ENCODE measurements around the gene KIRREL3. TPM values are rescaled to one million over a fixed set of nuclear protein-coding genes. Genes with fewer than 3 reads are reported as not detected.

The KIRREL3 gene
- polyA plus RNA-seq, 1 of the 3 experiments (the other 2 are of a cell fraction) = 3.7 TPM

DNA sequence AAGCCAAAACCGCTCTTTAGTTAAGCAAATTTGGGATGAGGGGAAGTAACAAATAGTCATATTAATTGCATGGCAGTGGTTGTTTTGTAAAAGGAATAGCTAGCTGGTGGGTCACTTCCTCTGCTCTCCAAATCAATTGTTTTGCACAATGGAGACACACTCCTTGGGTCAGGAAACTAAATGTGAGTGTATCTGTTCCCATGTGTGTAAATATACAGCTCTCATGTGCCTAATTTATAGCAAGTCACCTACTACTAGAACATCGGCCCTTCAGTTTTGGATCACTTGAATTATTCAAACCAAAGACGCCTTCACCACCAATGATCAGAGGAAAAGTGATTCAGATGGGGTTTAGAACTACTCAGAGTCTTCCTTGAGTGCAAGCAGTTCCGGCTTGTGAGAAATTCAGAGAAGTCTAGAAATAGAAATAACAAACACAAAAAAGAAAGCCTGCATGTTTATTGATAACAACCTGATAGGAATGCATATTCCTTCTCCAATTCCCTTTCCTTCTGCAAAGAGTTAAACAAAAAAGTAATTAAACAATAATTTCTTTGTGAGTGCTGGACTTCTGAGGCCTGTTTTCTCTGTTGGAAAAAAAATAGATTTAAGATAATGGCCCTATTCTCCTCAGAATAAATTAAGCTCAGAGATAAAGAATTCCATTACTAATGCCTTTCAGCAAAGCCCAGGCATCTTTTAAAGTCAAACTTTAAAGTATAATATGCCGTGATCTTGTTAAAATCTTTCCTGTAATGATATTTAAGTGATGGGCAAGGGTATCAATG, 100.4 kb downstream of the KIRREL3 start:
- Histone ChIP-seq H3K36me3 (replicated peaks in 1 of 2; ENCODE audit: control insufficient read depth in 1 of 2, insufficient read depth in 2 of 2, low read length in 1 of 2) (peaks cover 0 to 3% of the 10 kb centered on the region in 2 experiments), H2AFZ (ENCODE audit: low read depth) (no peak overlapping the region), H3F3A (replicated peaks; ENCODE audit: insufficient read depth) (peaks cover 6% of the 10 kb centered on the region), H3K27me3 (ENCODE audit: insufficient read depth) (no peaks in the 10 kb centered on the region), H3K4me2 (no peak overlapping the region), H3K4me3 (ENCODE audit: low read depth in 2 of 2, low read length in 1 of 2) (no peak overlapping the region), H3K9me2 (no peaks in the 10 kb centered on the region), H3K4me1 (ENCODE audit: control insufficient read depth in 1 of 2, insufficient read depth in 2 of 2, low read depth in 1 of 2, low read length in 1 of 2) (no peaks in the 10 kb centered on the region), H3K9me3 (no peaks in the 10 kb centered on the region), H4K20me1 (ENCODE audit: insufficient read depth) (no peaks in the 10 kb centered on the region), H3K79me2 (ENCODE audit: insufficient read depth) (no peaks in the 10 kb centered on the region), H3K9ac (no peak overlapping the region), H3K27ac (ENCODE audit: low read depth in 2 of 2, low read length in 1 of 2) (no peak overlapping the region)
- DNase-seq = no peak
- 86% methylated on average over 5 of the region's 5 CpGs for WGBS (ENCODE audit: low lambda C conversion rate)
- TF ChIP-seq SMC3 (IDR thresholded peaks at IDR 0.05; ENCODE audit: low read depth, low read length) (no peak), TEAD4 (IDR thresholded peaks at IDR 0.05; ENCODE audit: borderline replicate concordance, insufficient read depth) (no peak), GATA2 (CRISPR knock-in tag; IDR thresholded peaks at IDR 0.05) (no peak), RAD21 (IDR thresholded peaks at IDR 0.05; ENCODE audit: low read length) (no peak), FOXM1 (IDR thresholded peaks at IDR 0.05; ENCODE audit: low read depth) (no peak), EZH2phosphoT487 (IDR thresholded peaks at IDR 0.05; ENCODE audit: borderline replicate concordance, low read depth) (no peak), CHD2 (IDR thresholded peaks at IDR 0.05; ENCODE audit: low read length, partially characterized antibody) (no peak), RXRA (IDR thresholded peaks at IDR 0.05; ENCODE audit: borderline replicate concordance, low read depth) (no peak), GABPA (IDR thresholded peaks at IDR 0.05; ENCODE audit: low read depth) (no peak)
- TF ChIP-seq, protein P1, sequence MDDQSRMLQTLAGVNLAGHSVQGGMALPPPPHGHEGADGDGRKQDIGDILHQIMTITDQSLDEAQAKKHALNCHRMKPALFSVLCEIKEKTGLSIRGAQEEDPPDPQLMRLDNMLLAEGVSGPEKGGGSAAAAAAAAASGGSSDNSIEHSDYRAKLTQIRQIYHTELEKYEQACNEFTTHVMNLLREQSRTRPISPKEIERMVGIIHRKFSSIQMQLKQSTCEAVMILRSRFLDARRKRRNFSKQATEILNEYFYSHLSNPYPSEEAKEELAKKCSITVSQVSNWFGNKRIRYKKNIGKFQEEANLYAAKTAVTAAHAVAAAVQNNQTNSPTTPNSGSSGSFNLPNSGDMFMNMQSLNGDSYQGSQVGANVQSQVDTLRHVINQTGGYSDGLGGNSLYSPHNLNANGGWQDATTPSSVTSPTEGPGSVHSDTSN (IDR thresholded peaks at IDR 0.05) = no peak
- CTCF ChIA-PET = interaction anchor here (0.6 to 1.4 kb wide), 3 partner anchors 9 to 90 kb away, joined by 3 to 4 read pairs (median 3); no protein-coding TSS in a partner anchor
- POLR2A ChIA-PET = no interaction called here

DNA sequence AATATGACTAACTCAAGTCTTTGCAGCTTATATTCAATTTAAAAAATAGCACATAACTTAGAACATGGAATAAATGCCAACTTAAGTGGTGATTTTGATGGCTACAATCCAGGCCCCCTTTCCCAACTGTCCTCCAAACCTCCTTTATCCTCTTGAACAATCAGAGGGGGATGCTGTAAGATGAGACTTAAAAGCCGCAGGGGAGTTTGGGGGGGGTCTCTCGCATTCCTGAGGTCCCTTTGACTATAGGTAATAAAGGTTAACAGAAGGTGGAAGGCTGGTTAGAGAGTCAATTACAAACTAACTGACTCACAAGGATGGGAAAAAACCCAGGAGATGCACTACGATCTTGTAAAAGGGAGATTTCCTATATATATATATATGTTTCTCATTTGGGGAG, 101.8 kb downstream of the KIRREL3 start:
- no peak for TF ChIP-seq RCOR1 (IDR thresholded peaks at IDR 0.05; ENCODE audit: low read length)
- no peak for TF ChIP-seq FOSL2 (IDR thresholded peaks at IDR 0.05; ENCODE audit: borderline replicate concordance, low read depth)
- TF ChIP-seq, protein P2, sequence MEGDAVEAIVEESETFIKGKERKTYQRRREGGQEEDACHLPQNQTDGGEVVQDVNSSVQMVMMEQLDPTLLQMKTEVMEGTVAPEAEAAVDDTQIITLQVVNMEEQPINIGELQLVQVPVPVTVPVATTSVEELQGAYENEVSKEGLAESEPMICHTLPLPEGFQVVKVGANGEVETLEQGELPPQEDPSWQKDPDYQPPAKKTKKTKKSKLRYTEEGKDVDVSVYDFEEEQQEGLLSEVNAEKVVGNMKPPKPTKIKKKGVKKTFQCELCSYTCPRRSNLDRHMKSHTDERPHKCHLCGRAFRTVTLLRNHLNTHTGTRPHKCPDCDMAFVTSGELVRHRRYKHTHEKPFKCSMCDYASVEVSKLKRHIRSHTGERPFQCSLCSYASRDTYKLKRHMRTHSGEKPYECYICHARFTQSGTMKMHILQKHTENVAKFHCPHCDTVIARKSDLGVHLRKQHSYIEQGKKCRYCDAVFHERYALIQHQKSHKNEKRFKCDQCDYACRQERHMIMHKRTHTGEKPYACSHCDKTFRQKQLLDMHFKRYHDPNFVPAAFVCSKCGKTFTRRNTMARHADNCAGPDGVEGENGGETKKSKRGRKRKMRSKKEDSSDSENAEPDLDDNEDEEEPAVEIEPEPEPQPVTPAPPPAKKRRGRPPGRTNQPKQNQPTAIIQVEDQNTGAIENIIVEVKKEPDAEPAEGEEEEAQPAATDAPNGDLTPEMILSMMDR (IDR thresholded peaks at IDR 0.05) = no peak
- TF ChIP-seq, protein P3, sequence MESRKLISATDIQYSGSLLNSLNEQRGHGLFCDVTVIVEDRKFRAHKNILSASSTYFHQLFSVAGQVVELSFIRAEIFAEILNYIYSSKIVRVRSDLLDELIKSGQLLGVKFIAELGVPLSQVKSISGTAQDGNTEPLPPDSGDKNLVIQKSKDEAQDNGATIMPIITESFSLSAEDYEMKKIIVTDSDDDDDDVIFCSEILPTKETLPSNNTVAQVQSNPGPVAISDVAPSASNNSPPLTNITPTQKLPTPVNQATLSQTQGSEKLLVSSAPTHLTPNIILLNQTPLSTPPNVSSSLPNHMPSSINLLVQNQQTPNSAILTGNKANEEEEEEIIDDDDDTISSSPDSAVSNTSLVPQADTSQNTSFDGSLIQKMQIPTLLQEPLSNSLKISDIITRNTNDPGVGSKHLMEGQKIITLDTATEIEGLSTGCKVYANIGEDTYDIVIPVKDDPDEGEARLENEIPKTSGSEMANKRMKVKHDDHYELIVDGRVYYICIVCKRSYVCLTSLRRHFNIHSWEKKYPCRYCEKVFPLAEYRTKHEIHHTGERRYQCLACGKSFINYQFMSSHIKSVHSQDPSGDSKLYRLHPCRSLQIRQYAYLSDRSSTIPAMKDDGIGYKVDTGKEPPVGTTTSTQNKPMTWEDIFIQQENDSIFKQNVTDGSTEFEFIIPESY (IDR thresholded peaks at IDR 0.05; ENCODE audit: borderline replicate concordance, low read depth) = no peak
- TF ChIP-seq NFIC (IDR thresholded peaks at IDR 0.05; ENCODE audit: borderline replicate concordance) = no peak
- no peak for TF ChIP-seq YY1 (IDR thresholded peaks at IDR 0.05; ENCODE audit: low read depth)
- TF ChIP-seq, protein P4, sequence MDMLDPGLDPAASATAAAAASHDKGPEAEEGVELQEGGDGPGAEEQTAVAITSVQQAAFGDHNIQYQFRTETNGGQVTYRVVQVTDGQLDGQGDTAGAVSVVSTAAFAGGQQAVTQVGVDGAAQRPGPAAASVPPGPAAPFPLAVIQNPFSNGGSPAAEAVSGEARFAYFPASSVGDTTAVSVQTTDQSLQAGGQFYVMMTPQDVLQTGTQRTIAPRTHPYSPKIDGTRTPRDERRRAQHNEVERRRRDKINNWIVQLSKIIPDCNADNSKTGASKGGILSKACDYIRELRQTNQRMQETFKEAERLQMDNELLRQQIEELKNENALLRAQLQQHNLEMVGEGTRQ (IDR thresholded peaks at IDR 0.05; ENCODE audit: borderline replicate concordance, low read depth, low read length) = no peak
- Histone ChIP-seq H2AFZ (ENCODE audit: low read depth) (no peak overlapping the region), H4K20me1 (ENCODE audit: insufficient read depth) (no peaks in the 10 kb centered on the region), H3K27me3 (ENCODE audit: insufficient read depth) (no peaks in the 10 kb centered on the region), H3K36me3 (replicated peaks in 1 of 2; ENCODE audit: control insufficient read depth in 1 of 2, insufficient read depth in 2 of 2, low read length in 1 of 2) (peaks cover 0 to 3% of the 10 kb centered on the region in 2 experiments), H3F3A (replicated peaks; ENCODE audit: insufficient read depth) (peaks cover 6% of the 10 kb centered on the region), H3K9ac (no peak overlapping the region), H3K4me2 (no peak overlapping the region), H3K9me2 (no peaks in the 10 kb centered on the region), H3K79me2 (ENCODE audit: insufficient read depth) (no peaks in the 10 kb centered on the region), H3K9me3 (no peaks in the 10 kb centered on the region), H3K27ac (ENCODE audit: low read depth in 2 of 2, low read length in 1 of 2) (no peak overlapping the region), H3K4me3 (ENCODE audit: low read depth in 2 of 2, low read length in 1 of 2) (no peak overlapping the region), H3K4me1 (ENCODE audit: control insufficient read depth in 1 of 2, insufficient read depth in 2 of 2, low read depth in 1 of 2, low read length in 1 of 2) (no peaks in the 10 kb centered on the region)
- no peak for DNase-seq
- ChIA-PET POLR2A (no interaction called here), CTCF (no interaction called here)
- WGBS (ENCODE audit: low lambda C conversion rate) = 89% methylated on average over 3 of the region's 3 CpGs

All from SK-N-SH (cell line).